ENCODE data around the gene CLDN15. TPM values are rescaled to one million over a fixed set of nuclear protein-coding genes. Genes with fewer than 3 reads are reported as not detected.

CLDN15 gene
- total RNA-seq, 1 donor from 2014 or later = 2.1 TPM

DNA sequence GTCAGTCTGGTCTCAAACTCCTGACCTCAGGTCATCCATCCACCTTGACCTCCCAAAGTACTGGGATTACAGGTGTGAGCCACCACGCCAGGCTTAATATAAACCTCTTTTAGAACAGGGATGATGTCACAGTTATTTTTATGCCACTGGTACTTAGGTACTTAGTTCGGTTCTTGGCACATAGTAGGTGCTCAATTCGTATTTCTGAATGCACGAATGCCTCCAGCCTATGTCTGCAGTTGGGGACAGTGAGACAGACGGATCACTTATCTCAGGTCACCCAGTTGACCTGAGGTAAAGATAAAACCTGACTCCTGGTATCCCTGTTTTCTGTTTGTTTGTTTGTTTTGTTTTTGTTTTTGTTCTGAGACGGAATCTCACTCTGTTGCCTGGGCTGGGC lies 51.4 kb downstream of the CLDN15 start:
- Histone ChIP-seq H3K9me3 (ENCODE audit: control insufficient read depth in 3 of 3, low read length in 3 of 3) (no peaks in the 10 kb centered on the region), H3K27me3 (ENCODE audit: control insufficient read depth in 3 of 3, insufficient read depth in 3 of 3, low read length in 3 of 3) (peaks cover 0 to 6% (median 3%) of the 10 kb centered on the region in 3 donors), H3K27ac (ENCODE audit: low read depth, low read length) (no peak overlapping the region), H3K4me3 (ENCODE audit: low read length in 3 of 3) (no peak overlapping the region), H3K4me1 (ENCODE audit: control insufficient read depth in 3 of 3, insufficient read depth in 3 of 3, low read length in 3 of 3) (peaks cover 0 to 3% (median 0%) of the 10 kb centered on the region in 3 donors), H3K36me3 (ENCODE audit: control insufficient read depth in 3 of 3, insufficient read depth in 3 of 3, low read length in 3 of 3) (no peaks in the 10 kb centered on the region), H3K9ac (ENCODE audit: low read depth in 1 of 3, low read length in 3 of 3) (no peak overlapping the region)

- no peak overlapping the region for H3K9ac ChIP-seq (ENCODE audit: low read depth in 1 of 3, low read length in 3 of 3)
- no peak overlapping the region for H3K4me3 ChIP-seq (ENCODE audit: low read length in 3 of 3)
- peaks cover 0 to 3% (median 0%) of the 10 kb centered on the region in 3 donors for H3K4me1 ChIP-seq (ENCODE audit: control insufficient read depth in 3 of 3, insufficient read depth in 3 of 3, low read length in 3 of 3)
- no peak overlapping the region for H3K27ac ChIP-seq (ENCODE audit: low read depth, low read length)
- peaks cover 7 to 14% (median 9%) of the 10 kb centered on the region in 3 donors for H3K27me3 ChIP-seq (ENCODE audit: control insufficient read depth in 3 of 3, insufficient read depth in 3 of 3, low read length in 3 of 3)
- H3K36me3 ChIP-seq (ENCODE audit: control insufficient read depth in 3 of 3, insufficient read depth in 3 of 3, low read length in 3 of 3) = no peaks in the 10 kb centered on the region
- no peaks in the 10 kb centered on the region for H3K9me3 ChIP-seq (ENCODE audit: control insufficient read depth in 3 of 3, low read length in 3 of 3)
Observed at GRCh38 chr7:101185258-101185839, 52.3 kb downstream of the CLDN15 start.

Small RNA genes lying within 50 kb of the gene (small RNA-seq; reads per million reads assigned to genes)
- not detected for gene RNU6-1104P

Other genes starting within 250 kb of the CLDN15 start
- not detected for gene MUC17, start 217.7 kb downstream of the CLDN15 start, total RNA-seq
- gene TRIM56, start 152.3 kb downstream of the CLDN15 start, total RNA-seq = 6.3 TPM
- gene SERPINE1, start 110.7 kb downstream of the CLDN15 start, total RNA-seq = 2.1 TPM
- gene AP1S1, start 83.3 kb downstream of the CLDN15 start, total RNA-seq = 27.7 TPM
- gene VGF, start 72.2 kb downstream of the CLDN15 start, total RNA-seq = not detected
- gene NAT16, start 57.5 kb downstream of the CLDN15 start, total RNA-seq = not detected
- gene MOGAT3, start 36.8 kb downstream of the CLDN15 start, total RNA-seq = not detected
- gene PLOD3, start 20.2 kb downstream of the CLDN15 start, total RNA-seq = 20.9 TPM
- 84.0 TPM for gene ZNHIT1, start 19.6 kb downstream of the CLDN15 start, total RNA-seq
- gene FIS1, start 7.3 kb upstream of the CLDN15 start, total RNA-seq = 188 TPM
- gene IFT22, start 84.0 kb upstream of the CLDN15 start, total RNA-seq = 17.2 TPM
- gene COL26A1, start 125.1 kb upstream of the CLDN15 start, total RNA-seq = 7.8 TPM

Measured in skeletal muscle tissue (tissue), 5 donors.